ENCODE data around the gene PPFIBP2.

DNA sequence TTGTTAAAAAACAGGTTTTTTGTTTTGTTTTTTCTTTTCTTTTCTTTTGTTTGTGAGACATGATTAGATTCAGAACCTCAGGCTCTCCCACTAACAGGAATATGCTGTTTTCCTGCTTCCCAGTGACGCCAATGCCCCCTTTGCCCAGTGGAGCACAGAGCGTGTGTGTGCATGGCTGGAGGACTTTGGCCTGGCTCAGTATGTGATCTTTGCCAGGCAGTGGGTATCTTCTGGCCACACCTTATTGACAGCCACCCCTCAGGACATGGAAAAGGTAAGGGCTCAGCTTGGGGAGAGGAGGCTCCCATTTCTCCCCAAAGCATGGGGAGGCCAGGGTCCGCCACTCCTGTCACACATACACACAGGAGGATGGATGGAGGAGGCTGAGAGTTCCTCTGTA lies 134.5 kb downstream of the PPFIBP2 start:
- no peak for TF ChIP-seq YY1 (IDR thresholded peaks at IDR 0.05; ENCODE audit: extremely low read depth, insufficient replicate concordance, low read depth, low read length)
- no peak for TF ChIP-seq POLR2A (IDR thresholded peaks at IDR 0.05; ENCODE audit: borderline replicate concordance, extremely low read depth, insufficient read depth, insufficient read length)
- no peak for TF ChIP-seq POLR2AphosphoS5 (IDR thresholded peaks at IDR 0.05; ENCODE audit: low read depth, low read length)
- TF ChIP-seq EZH2phosphoT487 (IDR thresholded peaks at IDR 0.05; ENCODE audit: borderline replicate concordance), result no peak
- TF ChIP-seq EGR1 (IDR thresholded peaks at IDR 0.05; ENCODE audit: low read depth), result no peak
- TF ChIP-seq, protein P1, sequence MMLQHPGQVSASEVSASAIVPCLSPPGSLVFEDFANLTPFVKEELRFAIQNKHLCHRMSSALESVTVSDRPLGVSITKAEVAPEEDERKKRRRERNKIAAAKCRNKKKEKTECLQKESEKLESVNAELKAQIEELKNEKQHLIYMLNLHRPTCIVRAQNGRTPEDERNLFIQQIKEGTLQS (IDR thresholded peaks at IDR 0.05), result no peak
- no peak for TF ChIP-seq CEBPB (IDR thresholded peaks at IDR 0.05; ENCODE audit: low read depth)
- TF ChIP-seq RAD21 (IDR thresholded peaks at IDR 0.05; ENCODE audit: low read depth), result no peak

All from HCT116 (cell line).